Liver (tissue), 9 donors: Measurements from ENCODE around the gene KCNK13. TPM values are rescaled to one million over a fixed set of nuclear protein-coding genes. Genes with fewer than 3 reads are reported as not detected.
"Not testable (repeated sequence)": the region's sequence is repeated elsewhere in the genome, so short reads cannot be mapped to it uniquely, and the experiment has no call there.

Experiments
- DNase-seq: peaks from one replicate; pipeline ENCODE4 v3.0.0-alpha.2; 2017; ENCODE audit warnings: low spot score
- H3K27ac ChIP-seq, 2 donors: one replicate each; pipeline ENCODE4 v1.7.0; 2013; ENCODE audit warnings: inconsistent platforms in 2 of 2, low read length in 2 of 2, control low read depth in 1 of 2, low read depth in 1 of 2, mild to moderate bottlenecking in 1 of 2
- H3K27me3 ChIP-seq, 4 donors: one replicate each; pipeline versions ENCODE4 v1.6.1 to v1.7.0; 2013; ENCODE audit warnings: low read length in 3 of 4, inconsistent platforms in 1 of 4, mild to moderate bottlenecking in 1 of 4, moderate library complexity in 1 of 4; ENCODE audit not compliant: control insufficient read depth in 4 of 4, insufficient read depth in 4 of 4
- H3K36me3 ChIP-seq, 4 donors: one replicate each; pipeline versions ENCODE4 v1.6.1 to v1.7.0; 2013; ENCODE audit warnings: low read length in 3 of 4, mild to moderate bottlenecking in 3 of 4, low read depth in 1 of 4, moderate library complexity in 1 of 4; ENCODE audit not compliant: control insufficient read depth in 4 of 4, insufficient read depth in 3 of 4
- H3K4me1 ChIP-seq, 4 donors: one replicate each; pipeline versions ENCODE4 v1.6.1 to v1.7.0; 2013; ENCODE audit warnings: low read length in 3 of 4, mild to moderate bottlenecking in 3 of 4, moderate library complexity in 1 of 4; ENCODE audit not compliant: control insufficient read depth in 4 of 4, insufficient read depth in 4 of 4
- H3K4me3 ChIP-seq, 3 donors: one replicate each; pipeline versions ENCODE4 v1.6.1 to v1.7.0; 2013; ENCODE audit warnings: low read length in 3 of 3, control low read depth in 1 of 3, low read depth in 1 of 3, mild to moderate bottlenecking in 1 of 3
- H3K9ac ChIP-seq, 2 donors: one replicate each; pipeline ENCODE4 v1.7.0; 2013; ENCODE audit warnings: low read length in 2 of 2, mild to moderate bottlenecking in 2 of 2, moderate library complexity in 2 of 2, control low read depth in 1 of 2, low read depth in 1 of 2
- H3K9me3 ChIP-seq, 4 donors: one replicate each; pipeline versions ENCODE4 v1.6.1 to v1.7.0; 2013; ENCODE audit warnings: low read length in 3 of 4; ENCODE audit not compliant: control insufficient read depth in 4 of 4
- EGR1 ChIP-seq, 2 donors: IDR thresholded peaks; 2 replicates each; pipeline ENCODE4 v1.6.1; 2016 to 2018; ENCODE audit warnings: antibody characterized with exemption in 2 of 2, low read depth in 2 of 2
- HNF4A ChIP-seq, 2 donors: conservative IDR thresholded peaks; 2 replicates each; pipeline ENCODE4 v1.6.1; 2016; ENCODE audit warnings: antibody characterized with exemption in 2 of 2, mild to moderate bottlenecking in 2 of 2
- HNF4G ChIP-seq: IDR thresholded peaks from 2 replicates; pipeline ENCODE4 v1.6.1; 2016; ENCODE audit warnings: antibody characterized with exemption
- JUND ChIP-seq, 2 donors: IDR thresholded peaks; 2 replicates each; pipeline ENCODE4 v1.6.1; 2016; ENCODE audit warnings: antibody characterized with exemption in 2 of 2
- NR2F2 ChIP-seq: IDR thresholded peaks from 2 replicates; pipeline ENCODE4 v1.6.1; 2016; ENCODE audit warnings: antibody characterized with exemption
- RXRA ChIP-seq, 2 donors: IDR thresholded peaks; 2 replicates each; pipeline ENCODE4 v1.6.1; 2017 to 2018; ENCODE audit warnings: antibody characterized with exemption in 2 of 2, mild to moderate bottlenecking in 1 of 2
- SP1 ChIP-seq: IDR thresholded peaks from 2 replicates; pipeline ENCODE4 v1.6.1; 2018; ENCODE audit warnings: antibody characterized with exemption, mild to moderate bottlenecking
- TAF1 ChIP-seq: conservative IDR thresholded peaks from 2 replicates; pipeline ENCODE4 v1.6.1; 2016; ENCODE audit warnings: antibody characterized with exemption, mild to moderate bottlenecking
- YY1 ChIP-seq: IDR thresholded peaks from 2 replicates; pipeline ENCODE4 v1.6.1; 2016; ENCODE audit warnings: antibody characterized with exemption, mild to moderate bottlenecking
- WGBS: extraction: QIAGEN DNeasy Blood & Tissue Kit; methylation state at CpG from one replicate; pipeline ENCODE4 v1.1.7; 2013; 5-methylcytosine and 5-hydroxymethylcytosine counted together
- polyA plus RNA-seq, 2 donors: library from polyadenylated mRNA; stranded (reverse) in 1 of 2; unstranded in 1 of 2; fragments of 200-250 nt in 1 of 2; fragments of >200 nt in 1 of 2; fragmentation: Nextera tagmentation in 1 of 2; extraction: Ambion mirVana in 1 of 2; gene quantifications; one replicate each; pipeline versions ENCODE4 v1.2.1 to v1.2.3, GENCODE V29; 2013 to 2015
- total RNA-seq, 2 donors: library from RNA; depleted of rRNA; stranded (reverse); fragments of >200 nt; gene quantifications; one replicate each; pipeline ENCODE4 v1.2.3, GENCODE V29; 2014
- TF ChIP-seq, protein P1 (sequence below): IDR thresholded peaks from 2 replicates; pipeline ENCODE4 v1.6.1; 2016; ENCODE audit warnings: antibody characterized with exemption, mild to moderate bottlenecking
- TF ChIP-seq, protein P2 (sequence below): IDR thresholded peaks from 2 replicates; pipeline ENCODE4 v1.6.1; 2016; ENCODE audit warnings: antibody characterized with exemption
- TF ChIP-seq, protein P3 (sequence below): IDR thresholded peaks from 2 replicates; pipeline ENCODE4 v1.6.1; 2016; ENCODE audit warnings: antibody characterized with exemption
- TF ChIP-seq, protein P4 (sequence below): fragments of 150-350 bp; IDR thresholded peaks from 2 replicates; pipeline ENCODE4 v1.5.1; 2017; ENCODE audit warnings: improper control_type of control experiment, low read depth, low read length; ENCODE audit not compliant: missing input control
- donor health status: healthy.
- donor health status: healthy.
- donor health status: healthy.
- donor health status: healthy.
- donor health status: healthy.

KCNK13 gene
- total and polyA plus RNA-seq, 4 donors = 0.25 to 0.61 (median 0.38) TPM; not detected in 1

GRCh38 chr14:90087433-90087832 lies 25.6 kb downstream of the KCNK13 start:
- no peak overlapping the region for H3K4me3 ChIP-seq
- 44% methylated on average over 6 of the region's 6 CpGs for WGBS
- no peak overlapping the region for H3K9ac ChIP-seq
- TF ChIP-seq SP1 (peak; percentile 25), HNF4G (peak; percentile 6), YY1 (peak; percentile 70), NR2F2 (no peak), HNF4A (conservative IDR thresholded peaks at IDR 0.05) (peak; percentile 27 to 67), RXRA (IDR thresholded peaks at IDR 0.05) (peak in 1 of 2 donors; percentile 66), JUND (IDR thresholded peaks at IDR 0.05) (peak in 1 of 2 donors; percentile 64)
- TF ChIP-seq, protein P1, sequence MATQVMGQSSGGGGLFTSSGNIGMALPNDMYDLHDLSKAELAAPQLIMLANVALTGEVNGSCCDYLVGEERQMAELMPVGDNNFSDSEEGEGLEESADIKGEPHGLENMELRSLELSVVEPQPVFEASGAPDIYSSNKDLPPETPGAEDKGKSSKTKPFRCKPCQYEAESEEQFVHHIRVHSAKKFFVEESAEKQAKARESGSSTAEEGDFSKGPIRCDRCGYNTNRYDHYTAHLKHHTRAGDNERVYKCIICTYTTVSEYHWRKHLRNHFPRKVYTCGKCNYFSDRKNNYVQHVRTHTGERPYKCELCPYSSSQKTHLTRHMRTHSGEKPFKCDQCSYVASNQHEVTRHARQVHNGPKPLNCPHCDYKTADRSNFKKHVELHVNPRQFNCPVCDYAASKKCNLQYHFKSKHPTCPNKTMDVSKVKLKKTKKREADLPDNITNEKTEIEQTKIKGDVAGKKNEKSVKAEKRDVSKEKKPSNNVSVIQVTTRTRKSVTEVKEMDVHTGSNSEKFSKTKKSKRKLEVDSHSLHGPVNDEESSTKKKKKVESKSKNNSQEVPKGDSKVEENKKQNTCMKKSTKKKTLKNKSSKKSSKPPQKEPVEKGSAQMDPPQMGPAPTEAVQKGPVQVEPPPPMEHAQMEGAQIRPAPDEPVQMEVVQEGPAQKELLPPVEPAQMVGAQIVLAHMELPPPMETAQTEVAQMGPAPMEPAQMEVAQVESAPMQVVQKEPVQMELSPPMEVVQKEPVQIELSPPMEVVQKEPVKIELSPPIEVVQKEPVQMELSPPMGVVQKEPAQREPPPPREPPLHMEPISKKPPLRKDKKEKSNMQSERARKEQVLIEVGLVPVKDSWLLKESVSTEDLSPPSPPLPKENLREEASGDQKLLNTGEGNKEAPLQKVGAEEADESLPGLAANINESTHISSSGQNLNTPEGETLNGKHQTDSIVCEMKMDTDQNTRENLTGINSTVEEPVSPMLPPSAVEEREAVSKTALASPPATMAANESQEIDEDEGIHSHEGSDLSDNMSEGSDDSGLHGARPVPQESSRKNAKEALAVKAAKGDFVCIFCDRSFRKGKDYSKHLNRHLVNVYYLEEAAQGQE = peak; percentile 21
- TF ChIP-seq, protein P2, sequence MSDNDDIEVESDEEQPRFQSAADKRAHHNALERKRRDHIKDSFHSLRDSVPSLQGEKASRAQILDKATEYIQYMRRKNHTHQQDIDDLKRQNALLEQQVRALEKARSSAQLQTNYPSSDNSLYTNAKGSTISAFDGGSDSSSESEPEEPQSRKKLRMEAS = no peak
- TF ChIP-seq, protein P3, sequence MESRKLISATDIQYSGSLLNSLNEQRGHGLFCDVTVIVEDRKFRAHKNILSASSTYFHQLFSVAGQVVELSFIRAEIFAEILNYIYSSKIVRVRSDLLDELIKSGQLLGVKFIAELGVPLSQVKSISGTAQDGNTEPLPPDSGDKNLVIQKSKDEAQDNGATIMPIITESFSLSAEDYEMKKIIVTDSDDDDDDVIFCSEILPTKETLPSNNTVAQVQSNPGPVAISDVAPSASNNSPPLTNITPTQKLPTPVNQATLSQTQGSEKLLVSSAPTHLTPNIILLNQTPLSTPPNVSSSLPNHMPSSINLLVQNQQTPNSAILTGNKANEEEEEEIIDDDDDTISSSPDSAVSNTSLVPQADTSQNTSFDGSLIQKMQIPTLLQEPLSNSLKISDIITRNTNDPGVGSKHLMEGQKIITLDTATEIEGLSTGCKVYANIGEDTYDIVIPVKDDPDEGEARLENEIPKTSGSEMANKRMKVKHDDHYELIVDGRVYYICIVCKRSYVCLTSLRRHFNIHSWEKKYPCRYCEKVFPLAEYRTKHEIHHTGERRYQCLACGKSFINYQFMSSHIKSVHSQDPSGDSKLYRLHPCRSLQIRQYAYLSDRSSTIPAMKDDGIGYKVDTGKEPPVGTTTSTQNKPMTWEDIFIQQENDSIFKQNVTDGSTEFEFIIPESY = no peak
- H3K27ac ChIP-seq = no peak overlapping the region
- H3K27me3 ChIP-seq = no peaks in the 10 kb centered on the region
- H3K36me3 ChIP-seq = no peaks in the 10 kb centered on the region
- H3K9me3 ChIP-seq = peaks cover 0 to 2% (median 0%) of the 10 kb centered on the region in 4 donors
- no peak for DNase-seq
- no peaks in the 10 kb centered on the region for H3K4me1 ChIP-seq

DNA sequence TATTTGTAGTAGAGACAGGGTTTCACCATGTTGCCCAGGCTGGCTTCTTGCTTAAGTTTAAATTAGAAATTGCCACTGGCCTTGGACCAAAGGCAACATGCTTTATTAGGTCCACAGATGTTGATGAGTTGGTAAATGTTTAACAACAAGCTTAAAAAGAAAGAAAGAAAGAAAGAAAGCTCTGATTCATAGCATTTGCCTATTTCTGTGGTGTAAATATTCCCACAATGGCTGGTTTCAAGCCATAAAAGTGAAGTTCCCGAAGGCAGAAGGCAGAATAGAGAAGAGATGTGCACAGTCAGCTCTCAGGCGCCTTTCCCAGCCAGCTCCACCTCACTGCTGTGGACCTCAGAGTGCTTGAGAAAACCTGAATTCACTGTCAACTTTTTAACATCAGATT lies 26.4 kb downstream of the KCNK13 start:
- Histone ChIP-seq H3K36me3 (no peaks in the 10 kb centered on the region), H3K9ac (no peak overlapping the region), H3K27me3 (no peaks in the 10 kb centered on the region), H3K9me3 (no peaks in the 10 kb centered on the region), H3K4me3 (no peak overlapping the region), H3K27ac (no peak overlapping the region), H3K4me1 (no peaks in the 10 kb centered on the region)
- DNase-seq = no peak
- TF ChIP-seq TAF1 (no peak), SP1 (no peak), EGR1 (IDR thresholded peaks at IDR 0.05; ENCODE audit: low read depth in 2 of 2) (no peak), HNF4G (no peak), JUND (IDR thresholded peaks at IDR 0.05) (no peak)
- TF ChIP-seq, protein P4, sequence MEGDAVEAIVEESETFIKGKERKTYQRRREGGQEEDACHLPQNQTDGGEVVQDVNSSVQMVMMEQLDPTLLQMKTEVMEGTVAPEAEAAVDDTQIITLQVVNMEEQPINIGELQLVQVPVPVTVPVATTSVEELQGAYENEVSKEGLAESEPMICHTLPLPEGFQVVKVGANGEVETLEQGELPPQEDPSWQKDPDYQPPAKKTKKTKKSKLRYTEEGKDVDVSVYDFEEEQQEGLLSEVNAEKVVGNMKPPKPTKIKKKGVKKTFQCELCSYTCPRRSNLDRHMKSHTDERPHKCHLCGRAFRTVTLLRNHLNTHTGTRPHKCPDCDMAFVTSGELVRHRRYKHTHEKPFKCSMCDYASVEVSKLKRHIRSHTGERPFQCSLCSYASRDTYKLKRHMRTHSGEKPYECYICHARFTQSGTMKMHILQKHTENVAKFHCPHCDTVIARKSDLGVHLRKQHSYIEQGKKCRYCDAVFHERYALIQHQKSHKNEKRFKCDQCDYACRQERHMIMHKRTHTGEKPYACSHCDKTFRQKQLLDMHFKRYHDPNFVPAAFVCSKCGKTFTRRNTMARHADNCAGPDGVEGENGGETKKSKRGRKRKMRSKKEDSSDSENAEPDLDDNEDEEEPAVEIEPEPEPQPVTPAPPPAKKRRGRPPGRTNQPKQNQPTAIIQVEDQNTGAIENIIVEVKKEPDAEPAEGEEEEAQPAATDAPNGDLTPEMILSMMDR = no peak
- TF ChIP-seq, protein P1 = no peak
- TF ChIP-seq, protein P2 = no peak
- 86% methylated on average over 2 of the region's 2 CpGs for WGBS

DNA sequence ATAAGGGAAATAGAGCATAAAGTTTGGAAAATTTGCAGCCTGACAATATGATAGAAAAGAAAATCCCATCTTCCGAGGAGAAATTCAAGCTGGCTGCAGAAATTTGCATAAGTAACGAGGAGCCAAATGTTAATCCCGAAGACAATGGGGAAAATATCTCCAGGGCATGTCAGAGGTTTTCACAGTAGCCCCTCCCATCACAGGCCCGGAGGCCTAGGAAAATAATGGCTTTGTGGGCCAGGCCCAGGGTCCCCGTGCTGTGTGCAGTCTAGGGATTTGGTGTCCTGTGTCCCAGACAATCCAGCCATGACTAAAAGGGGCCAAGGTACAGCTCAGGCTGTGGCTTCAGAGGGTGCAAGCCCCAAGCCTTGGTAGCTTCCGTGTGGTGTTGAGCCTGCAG lies 27.7 kb downstream of the KCNK13 start:
- H3K4me1 ChIP-seq, DNase-seq, H3K27ac ChIP-seq, H3K36me3 ChIP-seq, H3K4me3 ChIP-seq, H3K9me3 ChIP-seq, H3K9ac ChIP-seq, H3K27me3 ChIP-seq: not testable (repeated sequence)
- 59% methylated on average over 6 of the region's 6 CpGs for WGBS
